Small intestine (tissue), 7 donors: ENCODE results near the gene ACVR2B. TPM values are rescaled to one million over a fixed set of nuclear protein-coding genes. Genes with fewer than 3 reads are reported as not detected.

Experiments
- DNase-seq, 2 donors: peaks; one replicate each; pipeline versions ENCODE4 v3.0.0 to v3.0.0-alpha.2; 2013
- FAIRE-seq: peaks from 2 replicates; lab custom pipeline; 2012; peaks lifted over from hg19 to GRCh38; lab: Jason Lieb, UNC
- H3K27ac ChIP-seq, 3 donors: one replicate each; pipeline ENCODE4 v1.5.1; 2013; ENCODE audit warnings: low read length in 2 of 3, mild to moderate bottlenecking in 2 of 3, control low read depth in 1 of 3, inconsistent platforms in 1 of 3, low read depth in 1 of 3, moderate library complexity in 1 of 3
- H3K27me3 ChIP-seq, 3 donors: one replicate each; pipeline ENCODE4 v1.6.1; 2013; ENCODE audit warnings: low read length in 3 of 3, inconsistent platforms in 1 of 3; ENCODE audit not compliant: control insufficient read depth in 3 of 3, insufficient read depth in 3 of 3
- H3K36me3 ChIP-seq, 3 donors: one replicate each; pipeline ENCODE4 v1.6.1; 2013; ENCODE audit warnings: low read length in 3 of 3, inconsistent platforms in 1 of 3, low read depth in 1 of 3, mild to moderate bottlenecking in 1 of 3, moderate library complexity in 1 of 3; ENCODE audit not compliant: control insufficient read depth in 3 of 3, insufficient read depth in 2 of 3
- H3K4me1 ChIP-seq, 3 donors: one replicate each; pipeline ENCODE4 v1.6.1; 2013; ENCODE audit warnings: low read length in 2 of 3, inconsistent platforms in 1 of 3, low read depth in 1 of 3, mild to moderate bottlenecking in 1 of 3, moderate library complexity in 1 of 3; ENCODE audit not compliant: control insufficient read depth in 3 of 3, insufficient read depth in 2 of 3
- H3K4me3 ChIP-seq, 3 donors: one replicate each; pipeline ENCODE4 v1.5.1; 2013; ENCODE audit warnings: low read length in 3 of 3, control low read depth in 1 of 3, inconsistent platforms in 1 of 3, low read depth in 1 of 3, mild to moderate bottlenecking in 1 of 3, moderate library complexity in 1 of 3
- H3K9me3 ChIP-seq, 2 donors: one replicate each; pipeline ENCODE4 v1.6.1; 2013; ENCODE audit warnings: low read depth in 1 of 2, low read length in 1 of 2; ENCODE audit not compliant: control insufficient read depth in 2 of 2, insufficient read depth in 1 of 2
- WGBS, 3 donors: extraction: QIAGEN DNeasy Blood & Tissue Kit; methylation state at CpG; one replicate each; pipeline ENCODE4 v1.1.7; 2013; 5-methylcytosine and 5-hydroxymethylcytosine counted together
- polyA plus RNA-seq, 4 donors: library from polyadenylated mRNA; stranded (reverse) in 3 of 4; unstranded in 1 of 4; fragments of 200-250 nt in 3 of 4; fragments of 120-200 nt in 1 of 4; gene quantifications; one replicate each; pipeline versions ENCODE4 v1.2.1 to v1.2.3, GENCODE V29; 2013
- donor health status: healthy with polysubstance abuse.
- donor health status: control.
- donor health status: control.
- donor health status: Bipolar disorder and iron deficiency.
- donor health status: healthy.

Gene ACVR2B
- polyA plus RNA-seq, 4 donors = 0.22 to 8.3 (median 1.1) TPM

- H3K36me3 ChIP-seq = peaks cover 2 to 42% (median 7%) of the 10 kb centered on the region in 3 donors
- no peak overlapping the region for H3K27ac ChIP-seq
- DNase-seq (no peak), FAIRE-seq (no peak)
- no peaks in the 10 kb centered on the region for H3K9me3 ChIP-seq
- H3K4me1 ChIP-seq = no peaks in the 10 kb centered on the region
- WGBS, 3 donors = 76 to 79% (median 79%) methylated on average over 3 of the region's 3 CpGs
- H3K27me3 ChIP-seq = no peaks in the 10 kb centered on the region
- no peak overlapping the region for H3K4me3 ChIP-seq
These were observed 33.6 kb downstream of the ACVR2B start for GRCh38 chr3:38487323-38487722.

GRCh38 chr3:38488949-38489348 is 35.3 kb downstream of the ACVR2B start:
- FAIRE-seq (no peak), DNase-seq (no peak)
- Histone ChIP-seq H3K27ac (no peak overlapping the region), H3K4me1 (no peaks in the 10 kb centered on the region), H3K27me3 (no peaks in the 10 kb centered on the region), H3K36me3 (peaks cover 0 to 27% (median 0%) of the 10 kb centered on the region in 3 donors), H3K9me3 (no peaks in the 10 kb centered on the region), H3K4me3 (no peak overlapping the region)
- 87 to 97% (median 94%) methylated on average over 2 of the region's 2 CpGs for WGBS, 3 donors

- H3K27ac ChIP-seq = no peak overlapping the region
- no peaks in the 10 kb centered on the region for H3K9me3 ChIP-seq
- H3K27me3 ChIP-seq = no peaks in the 10 kb centered on the region
- FAIRE-seq = no peak
- H3K4me1 ChIP-seq = no peaks in the 10 kb centered on the region
- peaks cover 0 to 23% (median 0%) of the 10 kb centered on the region in 3 donors for H3K36me3 ChIP-seq
- no peak overlapping the region for H3K4me3 ChIP-seq
- 96 to 100% (median 96%) methylated on average over 2 of the region's 2 CpGs for WGBS, 3 donors
- DNase-seq = no peak
These were observed 36.1 kb downstream of the ACVR2B start for GRCh38 chr3:38489766-38490165.

GRCh38 chr3:38490281-38491030 is 36.8 kb downstream of the ACVR2B start:
- H3K9me3 ChIP-seq = no peaks in the 10 kb centered on the region
- FAIRE-seq = no peak
- no peak overlapping the region for H3K4me3 ChIP-seq
- no peaks in the 10 kb centered on the region for H3K4me1 ChIP-seq
- H3K36me3 ChIP-seq = peaks cover 0 to 17% (median 0%) of the 10 kb centered on the region in 3 donors
- H3K27ac ChIP-seq = no peak overlapping the region
- no peak for DNase-seq
- H3K27me3 ChIP-seq = no peaks in the 10 kb centered on the region
- WGBS, 3 donors = 84 to 94% (median 93%) methylated on average over 11 of the region's 11 CpGs

- DNase-seq (no peak), FAIRE-seq (no peak)
- Histone ChIP-seq H3K9me3 (no peaks in the 10 kb centered on the region), H3K36me3 (peaks cover 0 to 12% (median 0%) of the 10 kb centered on the region in 3 donors), H3K4me1 (no peaks in the 10 kb centered on the region), H3K4me3 (no peak overlapping the region), H3K27me3 (no peaks in the 10 kb centered on the region), H3K27ac (no peak overlapping the region)
- 92 to 93% (median 93%) methylated on average over 6 of the region's 6 CpGs for WGBS, 3 donors
These were observed 37.5 kb downstream of the ACVR2B start for GRCh38 chr3:38491215-38491614.

GRCh38 chr3:38493031-38493430 is 39.3 kb downstream of the ACVR2B start:
- Histone ChIP-seq H3K9me3 (no peaks in the 10 kb centered on the region), H3K4me1 (peaks cover 0 to 2% (median 0%) of the 10 kb centered on the region in 3 donors), H3K4me3 (no peak overlapping the region), H3K36me3 (peaks cover 0 to 5% (median 0%) of the 10 kb centered on the region in 3 donors), H3K27ac (no peak overlapping the region), H3K27me3 (no peaks in the 10 kb centered on the region)
- 78 to 88% (median 83%) methylated on average over 4 of the region's 4 CpGs for WGBS, 3 donors
- DNase-seq (no peak), FAIRE-seq (no peak)

GRCh38 chr3:38496131-38496910 is 42.6 kb downstream of the ACVR2B start, which contains the start of gene EXOG:
Gene EXOG, plus strand, starts transcription at chr3:38496340. Its CDS starts 28 bp downstream, at chr3:38496368.
- FAIRE-seq (no peak), DNase-seq (peak; percentile 91 to 95)
- WGBS, 3 donors = 0 to 1% (median 1%) methylated on average over 50 to 53 of the region's 53 CpGs
- peaks cover 0 to 2% (median 0%) of the 10 kb centered on the region in 3 donors for H3K4me1 ChIP-seq
- H3K36me3 ChIP-seq = peaks cover 0 to 6% (median 3%) of the 10 kb centered on the region in 3 donors
- H3K9me3 ChIP-seq = no peaks in the 10 kb centered on the region
- peak within 1 kb of the TSS in 2 of 3 donors; percentile 69 to 88 for H3K27ac ChIP-seq
- H3K27me3 ChIP-seq = no peaks in the 10 kb centered on the region
- peak within 1 kb of the TSS; percentile 83 to 93 (median 83) for H3K4me3 ChIP-seq

GRCh38 chr3:38497031-38497430 is 43.3 kb downstream of the ACVR2B start:
- DNase-seq (no peak), FAIRE-seq (no peak)
- Histone ChIP-seq H3K4me1 (peaks cover 0 to 2% (median 0%) of the 10 kb centered on the region in 3 donors), H3K27me3 (no peaks in the 10 kb centered on the region), H3K36me3 (peaks cover 0 to 8% (median 3%) of the 10 kb centered on the region in 3 donors), H3K4me3 (peak overlapping the region in 1 of 3 donors; percentile 83), H3K27ac (no peak overlapping the region), H3K9me3 (no peaks in the 10 kb centered on the region)
- WGBS, 3 donors = 40 to 52% (median 46%) methylated on average over 4 of the region's 4 CpGs
